ENCODE results near the gene MYLK4. TPM values are rescaled to one million over a fixed set of nuclear protein-coding genes. Genes with fewer than 3 reads are reported as not detected.

MYLK4 gene
- total RNA-seq, 1 experiment from 2014 or later = 0.85 TPM

DNA sequence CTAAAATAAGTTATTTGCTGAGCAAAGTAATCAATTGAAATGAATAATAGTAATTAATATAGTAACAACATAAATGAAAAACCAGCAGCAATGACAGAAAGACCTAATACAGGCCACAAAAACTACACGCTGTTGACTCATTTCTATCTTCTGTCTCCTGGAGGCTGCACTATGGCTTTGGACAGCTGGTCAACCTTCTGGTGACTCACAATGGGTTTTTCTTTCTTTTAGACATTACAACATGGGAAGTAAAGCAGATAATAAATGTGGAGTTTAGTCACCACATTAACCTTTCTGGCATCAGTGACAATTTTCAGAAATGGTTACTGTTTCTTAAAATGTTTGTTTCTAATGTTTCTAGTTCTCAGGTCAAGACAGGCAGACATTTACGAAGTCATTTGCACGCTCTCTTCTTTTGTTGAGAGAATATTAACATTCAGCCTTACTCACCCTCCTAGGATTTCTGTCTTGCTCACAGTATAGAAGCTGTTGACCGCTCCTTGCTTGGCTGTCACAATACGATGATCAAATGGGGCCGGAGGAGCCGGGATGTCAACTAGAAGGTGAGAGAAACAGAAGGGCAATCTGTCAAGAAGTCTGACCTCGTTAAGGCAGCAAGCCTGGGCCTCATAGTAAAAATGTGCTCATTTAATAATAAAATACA, 62.2 kb downstream of the MYLK4 start:
- no peak for DNase-seq (ENCODE audit: low read depth, low spot score)
- no TSS peak for BruUV-seq (replicated peaks)
- in situ Hi-C loops (cut with HindIII; ENCODE audit: low pct_unique_long_range_greater_than_20kb, low sequenced_read_pairs) (no loop called here), intact Hi-C loops (cut with micrococcal nuclease; ENCODE audit: unreplicated experiment) (no loop called here)
- CTCF ChIA-PET = no interaction called here
- no peaks in the 10 kb centered on the region for H3K9me3 ChIP-seq (ENCODE audit: control insufficient read depth, insufficient read depth, low read depth, low read length)
- ATAC-seq = no peak
- H3K4me1 ChIP-seq (ENCODE audit: control insufficient read depth, insufficient read depth, low read length) = no peaks in the 10 kb centered on the region
- H3K27ac ChIP-seq (ENCODE audit: low read length) = no peak overlapping the region
- POLR2A ChIA-PET = no interaction called here
- H3K36me3 ChIP-seq (ENCODE audit: control insufficient read depth, insufficient read depth, low read length) = no peaks in the 10 kb centered on the region
- H3K4me3 ChIP-seq (ENCODE audit: low read depth in 2 of 2, low read length in 2 of 2) = no peak overlapping the region
- no peak for TF ChIP-seq POLR2AphosphoS5 (IDR thresholded peaks at IDR 0.05; ENCODE audit: low read depth, low read length)
- TF ChIP-seq CTCF (IDR thresholded peaks at IDR 0.05) = no peak
- no peak for TF ChIP-seq TCF7L2 (IDR thresholded peaks at IDR 0.05; ENCODE audit: low read depth, low read length)
- TF ChIP-seq, protein P1, sequence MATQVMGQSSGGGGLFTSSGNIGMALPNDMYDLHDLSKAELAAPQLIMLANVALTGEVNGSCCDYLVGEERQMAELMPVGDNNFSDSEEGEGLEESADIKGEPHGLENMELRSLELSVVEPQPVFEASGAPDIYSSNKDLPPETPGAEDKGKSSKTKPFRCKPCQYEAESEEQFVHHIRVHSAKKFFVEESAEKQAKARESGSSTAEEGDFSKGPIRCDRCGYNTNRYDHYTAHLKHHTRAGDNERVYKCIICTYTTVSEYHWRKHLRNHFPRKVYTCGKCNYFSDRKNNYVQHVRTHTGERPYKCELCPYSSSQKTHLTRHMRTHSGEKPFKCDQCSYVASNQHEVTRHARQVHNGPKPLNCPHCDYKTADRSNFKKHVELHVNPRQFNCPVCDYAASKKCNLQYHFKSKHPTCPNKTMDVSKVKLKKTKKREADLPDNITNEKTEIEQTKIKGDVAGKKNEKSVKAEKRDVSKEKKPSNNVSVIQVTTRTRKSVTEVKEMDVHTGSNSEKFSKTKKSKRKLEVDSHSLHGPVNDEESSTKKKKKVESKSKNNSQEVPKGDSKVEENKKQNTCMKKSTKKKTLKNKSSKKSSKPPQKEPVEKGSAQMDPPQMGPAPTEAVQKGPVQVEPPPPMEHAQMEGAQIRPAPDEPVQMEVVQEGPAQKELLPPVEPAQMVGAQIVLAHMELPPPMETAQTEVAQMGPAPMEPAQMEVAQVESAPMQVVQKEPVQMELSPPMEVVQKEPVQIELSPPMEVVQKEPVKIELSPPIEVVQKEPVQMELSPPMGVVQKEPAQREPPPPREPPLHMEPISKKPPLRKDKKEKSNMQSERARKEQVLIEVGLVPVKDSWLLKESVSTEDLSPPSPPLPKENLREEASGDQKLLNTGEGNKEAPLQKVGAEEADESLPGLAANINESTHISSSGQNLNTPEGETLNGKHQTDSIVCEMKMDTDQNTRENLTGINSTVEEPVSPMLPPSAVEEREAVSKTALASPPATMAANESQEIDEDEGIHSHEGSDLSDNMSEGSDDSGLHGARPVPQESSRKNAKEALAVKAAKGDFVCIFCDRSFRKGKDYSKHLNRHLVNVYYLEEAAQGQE (IDR thresholded peaks at IDR 0.05; ENCODE audit: insufficient read depth in 1 of 2, low read depth in 2 of 2, low read length in 1 of 2) = no peak
- no peak for TF ChIP-seq SIN3A (IDR thresholded peaks at IDR 0.05; ENCODE audit: borderline replicate concordance, insufficient read depth, low read depth, low read length)
- no peaks in the 10 kb centered on the region for H3K27me3 ChIP-seq (ENCODE audit: control insufficient read depth, insufficient read depth, low read length)

DNA sequence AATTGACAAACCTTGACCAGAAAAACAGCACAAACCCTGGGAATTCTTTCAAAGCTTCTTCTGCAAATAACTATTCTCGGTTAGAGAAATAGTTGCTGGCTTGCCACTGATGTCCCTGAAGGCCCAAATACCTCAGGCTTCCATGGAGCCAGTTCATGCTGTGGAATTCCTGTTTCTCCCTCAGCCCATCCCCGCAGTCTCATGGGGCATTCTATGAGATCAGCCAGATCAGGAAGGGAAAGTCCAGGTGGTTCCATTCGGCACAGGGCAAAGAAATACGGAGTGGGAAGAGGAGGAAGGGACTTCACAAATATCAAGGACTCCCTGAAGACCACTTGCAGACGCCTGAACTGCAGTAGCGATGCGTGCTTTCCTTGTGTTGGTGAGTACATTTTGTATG, 63.3 kb downstream of the MYLK4 start:
- Histone ChIP-seq H3K27ac (ENCODE audit: low read length) (no peak overlapping the region), H3K27me3 (ENCODE audit: control insufficient read depth, insufficient read depth, low read length) (no peaks in the 10 kb centered on the region), H3K9me3 (ENCODE audit: control insufficient read depth, insufficient read depth, low read depth, low read length) (no peaks in the 10 kb centered on the region), H3K4me3 (ENCODE audit: low read depth in 2 of 2, low read length in 2 of 2) (no peak overlapping the region), H3K4me1 (ENCODE audit: control insufficient read depth, insufficient read depth, low read length) (no peaks in the 10 kb centered on the region), H3K36me3 (ENCODE audit: control insufficient read depth, insufficient read depth, low read length) (no peaks in the 10 kb centered on the region)
- in situ Hi-C loops (cut with HindIII; ENCODE audit: low pct_unique_long_range_greater_than_20kb, low sequenced_read_pairs) = no loop called here
- intact Hi-C loops (cut with micrococcal nuclease; ENCODE audit: unreplicated experiment) = no loop called here
- DNase-seq (ENCODE audit: low read depth, low spot score) (no peak), ATAC-seq (no peak)
- CTCF ChIA-PET = no interaction called here
- BruUV-seq (replicated peaks) = no TSS peak
- TF ChIP-seq POLR2AphosphoS5 (IDR thresholded peaks at IDR 0.05; ENCODE audit: low read depth, low read length) (no peak), CTCF (IDR thresholded peaks at IDR 0.05) (no peak), SIN3A (IDR thresholded peaks at IDR 0.05; ENCODE audit: borderline replicate concordance, insufficient read depth, low read depth, low read length) (no peak), TCF7L2 (IDR thresholded peaks at IDR 0.05; ENCODE audit: low read depth, low read length) (no peak)
- TF ChIP-seq, protein P1 (IDR thresholded peaks at IDR 0.05; ENCODE audit: insufficient read depth in 1 of 2, low read depth in 2 of 2, low read length in 1 of 2) = no peak
- POLR2A ChIA-PET = no interaction called here

All from Panc1 (cell line).